Parathyroid adenoma (tissue), 2 donors: ENCODE measurements around the gene ABTB2.

Experiments
- H2AFZ ChIP-seq: fragments of 300-600 bp; sonication (generic); one replicate; pipeline ENCODE4 v1.7.0; 2017; ENCODE audit warnings: antibody characterized with exemption, mild to moderate bottlenecking
- H3K27ac ChIP-seq: fragments of 300-600 bp; sonication (generic); one replicate; pipeline ENCODE4 v1.7.0; 2017
- H3K27me3 ChIP-seq: fragments of 300-600 bp; sonication (generic); one replicate; pipeline ENCODE4 v1.7.0; 2017; ENCODE audit warnings: low read length; ENCODE audit not compliant: control insufficient read depth, insufficient read depth
- H3K36me3 ChIP-seq: fragments of 300-600 bp; sonication (generic); one replicate; pipeline ENCODE4 v1.7.0; 2017; ENCODE audit warnings: low read length; ENCODE audit not compliant: control insufficient read depth, insufficient read depth
- H3K4me1 ChIP-seq: fragments of 300-600 bp; sonication (generic); one replicate; pipeline ENCODE4 v1.7.0; 2017; ENCODE audit warnings: control low read depth
- H3K4me2 ChIP-seq: fragments of 300-600 bp; sonication (generic); one replicate; pipeline ENCODE4 v1.7.0; 2017; ENCODE audit warnings: low read length
- H3K4me3 ChIP-seq: fragments of 300-600 bp; sonication (generic); one replicate; pipeline ENCODE4 v1.7.0; 2017; ENCODE audit warnings: low read depth, low read length
- H3K79me2 ChIP-seq: fragments of 300-600 bp; sonication (generic); one replicate; pipeline ENCODE4 v1.7.0; 2017; ENCODE audit warnings: control low read depth
- H3K9ac ChIP-seq: fragments of 300-600 bp; sonication (generic); one replicate; pipeline ENCODE4 v1.7.0; 2017; ENCODE audit warnings: mild to moderate bottlenecking
- H3K9me3 ChIP-seq: fragments of 300-600 bp; sonication (generic); one replicate; pipeline ENCODE4 v1.7.0; 2017; ENCODE audit warnings: low read length; ENCODE audit not compliant: control insufficient read depth
- TF ChIP-seq, protein P1 (sequence below): fragments of 300-600 bp; sonication (generic); IDR thresholded peaks from one replicate; pipeline ENCODE4 v1.7.0; 2017; ENCODE audit warnings: antibody characterized with exemption, mild to moderate bottlenecking
- donor health status: primary hyperparathyroidism.

The ABTB2 gene

DNA sequence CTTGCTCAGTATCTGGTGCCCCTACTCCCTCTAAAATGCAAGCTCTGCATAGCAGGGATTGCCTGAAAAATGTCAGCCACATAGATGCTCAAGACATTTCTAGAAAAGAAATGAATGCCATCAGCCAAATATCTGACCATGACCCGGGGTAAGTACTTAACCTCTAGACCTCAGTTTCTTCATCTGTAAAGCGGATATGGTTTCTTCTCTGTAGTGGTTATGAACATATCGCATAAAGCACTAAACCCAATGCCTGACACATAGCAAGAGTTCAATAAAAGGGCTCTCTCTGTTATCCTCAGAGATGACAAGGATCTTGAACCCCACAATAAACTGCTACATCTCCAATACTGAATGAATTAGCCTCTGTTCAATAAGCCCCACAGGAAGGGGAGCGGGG, 122.6 kb downstream of the ABTB2 start:
- no peaks in the 10 kb centered on the region for H3K4me1 ChIP-seq
- no peak overlapping the region for H3K9ac ChIP-seq
- no peak overlapping the region for H3K4me3 ChIP-seq
- H3K27me3 ChIP-seq: no peaks in the 10 kb centered on the region
- no peaks in the 10 kb centered on the region for H3K79me2 ChIP-seq
- H2AFZ ChIP-seq: no peak overlapping the region
- TF ChIP-seq, protein P1, sequence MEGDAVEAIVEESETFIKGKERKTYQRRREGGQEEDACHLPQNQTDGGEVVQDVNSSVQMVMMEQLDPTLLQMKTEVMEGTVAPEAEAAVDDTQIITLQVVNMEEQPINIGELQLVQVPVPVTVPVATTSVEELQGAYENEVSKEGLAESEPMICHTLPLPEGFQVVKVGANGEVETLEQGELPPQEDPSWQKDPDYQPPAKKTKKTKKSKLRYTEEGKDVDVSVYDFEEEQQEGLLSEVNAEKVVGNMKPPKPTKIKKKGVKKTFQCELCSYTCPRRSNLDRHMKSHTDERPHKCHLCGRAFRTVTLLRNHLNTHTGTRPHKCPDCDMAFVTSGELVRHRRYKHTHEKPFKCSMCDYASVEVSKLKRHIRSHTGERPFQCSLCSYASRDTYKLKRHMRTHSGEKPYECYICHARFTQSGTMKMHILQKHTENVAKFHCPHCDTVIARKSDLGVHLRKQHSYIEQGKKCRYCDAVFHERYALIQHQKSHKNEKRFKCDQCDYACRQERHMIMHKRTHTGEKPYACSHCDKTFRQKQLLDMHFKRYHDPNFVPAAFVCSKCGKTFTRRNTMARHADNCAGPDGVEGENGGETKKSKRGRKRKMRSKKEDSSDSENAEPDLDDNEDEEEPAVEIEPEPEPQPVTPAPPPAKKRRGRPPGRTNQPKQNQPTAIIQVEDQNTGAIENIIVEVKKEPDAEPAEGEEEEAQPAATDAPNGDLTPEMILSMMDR: no peak
- H3K36me3 ChIP-seq: no peaks in the 10 kb centered on the region
- no peak overlapping the region for H3K27ac ChIP-seq
- H3K9me3 ChIP-seq: no peaks in the 10 kb centered on the region
- no peak overlapping the region for H3K4me2 ChIP-seq

DNA sequence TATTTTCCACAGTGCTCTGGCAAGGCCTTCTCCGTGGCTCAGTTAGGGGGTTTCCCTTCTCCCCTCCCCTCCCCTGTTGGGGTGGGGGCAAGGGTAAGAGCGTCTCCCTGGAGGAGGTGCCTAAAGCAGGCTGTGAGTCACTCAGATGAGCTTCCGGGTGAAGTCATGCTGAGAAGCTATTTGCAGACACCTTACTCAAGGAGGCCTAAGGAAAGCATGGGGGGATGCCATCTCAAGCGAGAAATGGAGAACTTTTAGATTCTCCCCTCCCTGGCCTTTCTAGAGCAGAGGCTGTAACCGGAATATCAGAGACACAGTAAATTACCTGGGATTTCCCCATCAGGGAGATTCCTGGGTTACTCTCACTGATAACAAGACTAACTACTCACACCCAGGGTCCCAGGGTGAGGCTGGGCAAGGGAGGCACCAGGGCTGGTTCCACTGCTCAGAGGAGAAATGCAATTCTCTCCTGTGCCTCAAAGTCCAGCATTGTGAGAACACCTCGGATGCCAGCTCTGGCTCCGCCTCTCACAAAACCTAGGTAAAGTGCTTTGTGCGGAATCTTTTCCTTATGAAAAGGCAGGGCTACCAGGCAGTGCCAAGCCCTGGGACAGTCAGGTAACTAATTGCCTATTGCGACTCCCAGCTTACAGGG, 123.6 kb downstream of the ABTB2 start:
- Histone ChIP-seq H3K27me3 (no peaks in the 10 kb centered on the region), H3K9me3 (no peaks in the 10 kb centered on the region), H3K4me2 (no peak overlapping the region), H3K36me3 (no peaks in the 10 kb centered on the region), H3K4me3 (no peak overlapping the region), H3K4me1 (no peaks in the 10 kb centered on the region), H3K27ac (no peak overlapping the region), H3K9ac (no peak overlapping the region), H3K79me2 (no peaks in the 10 kb centered on the region), H2AFZ (no peak overlapping the region)
- TF ChIP-seq, protein P1: no peak

DNA sequence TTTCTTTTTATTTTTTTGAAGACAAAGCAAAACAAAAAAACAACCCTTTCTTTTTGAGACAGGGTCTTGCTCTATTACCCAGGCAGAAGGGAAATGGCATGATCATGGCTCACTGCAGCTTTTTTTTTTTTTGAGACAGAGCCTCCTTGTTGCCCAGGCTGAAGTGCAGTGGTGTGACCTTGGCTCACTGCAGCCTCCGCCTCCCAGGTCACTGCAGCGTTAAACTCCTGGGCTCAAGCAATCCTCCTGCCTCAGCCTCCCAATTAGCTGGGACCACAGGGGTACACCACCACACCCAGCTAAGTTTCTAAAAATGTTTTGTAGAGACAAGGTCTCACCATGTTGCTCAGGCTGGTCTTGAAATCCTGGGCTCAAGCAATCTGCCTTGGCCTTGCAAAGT, 124.6 kb downstream of the ABTB2 start:
- Histone ChIP-seq H3K9ac (no peak overlapping the region), H3K27me3 (no peaks in the 10 kb centered on the region), H3K79me2 (no peaks in the 10 kb centered on the region), H3K4me2 (no peak overlapping the region), H3K27ac (no peak overlapping the region), H2AFZ (no peak overlapping the region), H3K4me1 (no peaks in the 10 kb centered on the region), H3K9me3 (no peaks in the 10 kb centered on the region), H3K4me3 (no peak overlapping the region), H3K36me3 (no peaks in the 10 kb centered on the region)
- TF ChIP-seq, protein P1: no peak

DNA sequence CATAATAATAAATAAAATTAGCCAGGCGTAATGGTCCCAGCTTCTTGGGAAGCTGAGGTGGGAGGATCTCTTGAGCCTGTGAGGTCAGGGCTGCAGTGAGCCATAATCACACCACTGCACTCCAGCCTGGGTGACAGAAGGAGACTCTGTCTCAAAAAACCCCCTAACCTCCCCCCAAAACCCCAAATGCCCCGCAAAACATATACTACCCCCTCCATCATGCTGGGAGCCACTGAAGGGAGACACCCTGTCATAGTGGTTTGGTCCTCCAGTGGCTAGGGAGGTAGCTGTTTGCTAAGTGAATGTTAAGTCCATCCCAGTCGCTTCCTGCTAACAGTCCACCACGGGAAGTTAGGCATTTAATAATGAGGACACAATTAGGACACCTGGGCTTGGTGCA, 125.0 kb downstream of the ABTB2 start:
- Histone ChIP-seq H3K79me2 (no peaks in the 10 kb centered on the region), H3K27me3 (no peaks in the 10 kb centered on the region), H3K9me3 (no peaks in the 10 kb centered on the region), H3K27ac (no peak overlapping the region), H2AFZ (no peak overlapping the region), H3K4me2 (no peak overlapping the region), H3K9ac (no peak overlapping the region), H3K4me3 (no peak overlapping the region), H3K4me1 (no peaks in the 10 kb centered on the region), H3K36me3 (no peaks in the 10 kb centered on the region)
- TF ChIP-seq, protein P1: no peak

DNA sequence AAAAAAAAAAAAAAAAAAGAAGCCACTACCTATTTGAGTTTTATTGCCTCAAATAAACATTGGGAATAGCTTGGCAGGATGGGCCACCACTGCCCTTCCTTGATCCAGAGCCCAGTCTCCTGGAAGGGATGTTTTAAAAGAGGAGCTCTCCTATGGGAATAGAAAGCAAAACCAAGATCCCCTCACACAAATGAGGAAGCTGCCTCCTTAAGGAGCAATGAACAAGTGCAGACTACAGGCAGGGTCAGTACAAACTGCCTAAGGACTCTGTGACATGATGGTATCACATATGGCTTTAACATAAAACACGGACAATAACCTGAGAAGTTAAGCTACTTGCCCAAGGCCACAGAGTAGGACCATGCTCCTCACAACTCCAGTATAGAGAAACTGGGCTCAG, 131.6 kb downstream of the ABTB2 start:
- no peaks in the 10 kb centered on the region for H3K36me3 ChIP-seq
- H3K4me3 ChIP-seq: no peak overlapping the region
- TF ChIP-seq, protein P1: no peak

More for the DNA sequence above, 131.6 kb downstream of the ABTB2 start:
- H3K27ac ChIP-seq: no peak overlapping the region
- H2AFZ ChIP-seq: no peak overlapping the region
- no peaks in the 10 kb centered on the region for H3K4me1 ChIP-seq
- H3K79me2 ChIP-seq: no peaks in the 10 kb centered on the region
- no peaks in the 10 kb centered on the region for H3K27me3 ChIP-seq
- no peaks in the 10 kb centered on the region for H3K9me3 ChIP-seq
- H3K9ac ChIP-seq: no peak overlapping the region
- H3K4me2 ChIP-seq: no peak overlapping the region
